ENCODE measurements around the gene CNIH1. TPM values are rescaled to one million over a fixed set of nuclear protein-coding genes. Genes with fewer than 3 reads are reported as not detected.

CNIH1 gene
- total RNA-seq (ENCODE audit: low replicate concordance), result 192 and 205 TPM in 2 replicates

DNA sequence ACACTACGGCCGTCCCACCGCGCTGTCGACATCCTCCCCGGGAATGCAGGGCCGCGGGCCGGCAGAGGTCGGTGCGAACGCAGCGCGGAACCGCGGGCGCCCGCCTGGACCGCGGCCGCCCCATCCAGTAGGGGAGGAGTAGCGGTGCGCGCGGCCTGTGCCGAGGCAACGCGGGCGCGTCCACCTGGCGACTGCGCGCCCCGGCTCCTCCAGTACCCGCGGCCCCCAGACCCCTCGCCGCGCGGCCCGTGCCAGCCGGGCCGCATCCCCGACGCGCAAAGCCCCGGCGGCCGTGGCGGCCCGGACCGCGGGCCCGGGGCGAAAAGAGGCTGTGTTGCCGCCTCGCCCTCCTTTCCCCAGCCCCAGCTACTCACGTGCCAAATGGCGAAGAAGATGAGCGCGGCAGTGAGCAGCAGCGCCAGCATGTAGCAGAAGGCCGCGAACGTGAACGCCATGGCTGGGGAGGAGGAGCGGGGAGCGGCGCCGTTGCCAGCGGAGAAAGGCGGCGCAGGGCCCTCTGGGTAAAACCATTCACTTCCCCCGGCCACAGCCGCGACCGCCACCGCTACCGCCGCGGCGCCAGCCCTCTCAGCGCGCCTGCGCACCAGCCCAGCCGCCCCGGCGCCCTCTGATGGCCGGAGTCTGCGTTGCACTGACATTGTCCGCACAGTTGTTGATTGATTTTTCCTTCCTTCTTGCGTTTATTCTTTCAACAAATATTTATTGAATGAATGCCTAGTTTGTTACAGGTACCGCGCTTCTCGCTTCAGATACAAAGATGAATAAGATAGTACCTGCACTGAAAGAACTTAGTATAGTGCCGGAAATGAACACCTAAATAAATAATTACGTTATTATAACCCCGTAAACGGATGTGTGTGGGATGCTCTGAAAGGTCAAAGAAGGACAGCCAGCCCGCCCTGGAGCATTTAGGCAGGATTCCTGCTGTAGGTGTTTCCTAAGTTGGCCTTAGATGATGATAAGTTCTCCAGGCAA lies at the start of gene CNIH1:
Gene CNIH1 (minus strand): TSS at position 502 of the 996 bp plus-strand sequence. CDS start 47 bp downstream, at position 455.
- no peaks in the 10 kb centered on the region for H3K36me3 ChIP-seq
- no peaks in the 10 kb centered on the region for H3K9me3 Mint-ChIP-seq
- H3K4me1 Mint-ChIP-seq, result peaks cover 35% of the 10 kb centered on the region
- H3K4me3 ChIP-seq, result peak within 1 kb of the TSS; percentile 91
- peaks cover 45% of the 10 kb centered on the region for H3K79me2 ChIP-seq (ENCODE audit: low read depth)
- H3K27ac ChIP-seq, result peak within 1 kb of the TSS; percentile 97
- peak within 1 kb of the TSS; percentile 94 for H3K4me3 Mint-ChIP-seq
- H3K4me1 ChIP-seq, result peaks cover 31% of the 10 kb centered on the region
- H3K9me3 ChIP-seq (ENCODE audit: low read depth), result no peaks in the 10 kb centered on the region
- H3K27me3 ChIP-seq, result no peaks in the 10 kb centered on the region
- H2AFZ ChIP-seq (replicated peaks), result peak within 1 kb of the TSS; percentile 78
- TF ChIP-seq EZH2 (IDR thresholded peaks at IDR 0.05), result peak; percentile 36
- TF ChIP-seq, protein P1, sequence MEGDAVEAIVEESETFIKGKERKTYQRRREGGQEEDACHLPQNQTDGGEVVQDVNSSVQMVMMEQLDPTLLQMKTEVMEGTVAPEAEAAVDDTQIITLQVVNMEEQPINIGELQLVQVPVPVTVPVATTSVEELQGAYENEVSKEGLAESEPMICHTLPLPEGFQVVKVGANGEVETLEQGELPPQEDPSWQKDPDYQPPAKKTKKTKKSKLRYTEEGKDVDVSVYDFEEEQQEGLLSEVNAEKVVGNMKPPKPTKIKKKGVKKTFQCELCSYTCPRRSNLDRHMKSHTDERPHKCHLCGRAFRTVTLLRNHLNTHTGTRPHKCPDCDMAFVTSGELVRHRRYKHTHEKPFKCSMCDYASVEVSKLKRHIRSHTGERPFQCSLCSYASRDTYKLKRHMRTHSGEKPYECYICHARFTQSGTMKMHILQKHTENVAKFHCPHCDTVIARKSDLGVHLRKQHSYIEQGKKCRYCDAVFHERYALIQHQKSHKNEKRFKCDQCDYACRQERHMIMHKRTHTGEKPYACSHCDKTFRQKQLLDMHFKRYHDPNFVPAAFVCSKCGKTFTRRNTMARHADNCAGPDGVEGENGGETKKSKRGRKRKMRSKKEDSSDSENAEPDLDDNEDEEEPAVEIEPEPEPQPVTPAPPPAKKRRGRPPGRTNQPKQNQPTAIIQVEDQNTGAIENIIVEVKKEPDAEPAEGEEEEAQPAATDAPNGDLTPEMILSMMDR (IDR thresholded peaks at IDR 0.05), result peak; percentile 93
- no peak for TF ChIP-seq EZH2phosphoT487 (IDR thresholded peaks at IDR 0.05)
- peaks cover 10% of the 10 kb centered on the region for H3K36me3 Mint-ChIP-seq
- H3K27ac Mint-ChIP-seq, result peak within 1 kb of the TSS; percentile 98
- H3K4me2 ChIP-seq, result peak within 1 kb of the TSS; percentile 88
- H3K27me3 Mint-ChIP-seq (ENCODE audit: insufficient read depth, low read depth), result peaks cover 4% of the 10 kb centered on the region
- H3F3A ChIP-seq (ENCODE audit: low read depth), result peaks cover 31% of the 10 kb centered on the region
- H3K9ac ChIP-seq, result peak within 1 kb of the TSS; percentile 71
- DNase-seq (ENCODE audit: low spot score), result peak; percentile 97
- H4K20me1 ChIP-seq (ENCODE audit: low read depth), result peaks cover 4% of the 10 kb centered on the region

DNA sequence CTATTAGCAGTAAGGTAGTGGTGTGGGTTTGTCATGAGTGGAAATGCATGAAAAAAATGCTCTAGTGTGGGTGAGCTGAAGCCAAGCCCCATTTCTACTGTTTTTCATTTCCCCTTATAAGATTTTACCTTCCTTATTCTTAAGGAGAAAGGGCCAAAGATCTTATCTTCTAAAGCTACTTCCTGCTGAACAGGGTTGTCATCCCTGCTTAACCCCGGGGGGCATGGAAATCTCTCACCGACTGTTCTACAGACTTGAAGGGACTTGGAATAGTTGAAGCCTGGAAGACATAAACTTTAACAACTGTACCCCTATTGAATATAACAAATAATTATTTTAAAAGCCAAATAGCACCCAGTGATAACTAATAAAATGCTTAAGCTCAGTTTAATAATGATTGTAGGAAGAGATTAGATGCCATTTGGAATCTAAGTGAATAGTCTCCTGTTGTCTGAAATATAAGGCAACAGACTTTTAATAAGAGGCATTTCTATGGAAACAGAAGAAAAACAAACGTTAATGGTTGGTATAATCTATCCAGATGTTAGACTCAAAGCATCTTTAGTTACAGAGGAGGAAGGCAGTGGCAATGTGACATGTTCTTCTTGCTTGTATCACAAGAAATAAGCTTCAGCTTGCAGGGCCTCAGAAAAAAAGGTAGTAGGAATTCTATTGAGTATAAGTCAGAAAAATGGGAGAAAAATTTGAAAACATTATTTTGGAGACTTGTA lies 49.4 kb upstream of the CNIH1 start:
- no peaks in the 10 kb centered on the region for H3K36me3 ChIP-seq
- no peak overlapping the region for H3K27ac ChIP-seq
- H3K9me3 Mint-ChIP-seq, result peaks cover 3% of the 10 kb centered on the region
- peaks cover 30% of the 10 kb centered on the region for H3K79me2 ChIP-seq (ENCODE audit: low read depth)
- peaks cover 9% of the 10 kb centered on the region for H3K36me3 Mint-ChIP-seq
- H3K4me3 Mint-ChIP-seq, result peak overlapping the region; percentile 21
- H3K4me1 ChIP-seq, result peaks cover 14% of the 10 kb centered on the region
- H4K20me1 ChIP-seq (ENCODE audit: low read depth), result peaks cover under 1% of the 10 kb centered on the region
- DNase-seq (ENCODE audit: low spot score), result no peak
- peak overlapping the region; percentile 64 for H3K27ac Mint-ChIP-seq
- H3K4me2 ChIP-seq, result no peak overlapping the region
- peaks cover 2% of the 10 kb centered on the region for H3K27me3 Mint-ChIP-seq (ENCODE audit: insufficient read depth, low read depth)
- H2AFZ ChIP-seq (replicated peaks), result no peak overlapping the region
- H3K9me3 ChIP-seq (ENCODE audit: low read depth), result no peaks in the 10 kb centered on the region
- TF ChIP-seq EZH2phosphoT487 (IDR thresholded peaks at IDR 0.05), result no peak
- no peak for TF ChIP-seq EZH2 (IDR thresholded peaks at IDR 0.05)
- TF ChIP-seq, protein P1 (IDR thresholded peaks at IDR 0.05), result no peak
- H3F3A ChIP-seq (ENCODE audit: low read depth), result peaks cover 27% of the 10 kb centered on the region
- H3K27me3 ChIP-seq, result no peaks in the 10 kb centered on the region
- no peak overlapping the region for H3K4me3 ChIP-seq
- H3K4me1 Mint-ChIP-seq, result peaks cover 24% of the 10 kb centered on the region
- no peak overlapping the region for H3K9ac ChIP-seq

DNA sequence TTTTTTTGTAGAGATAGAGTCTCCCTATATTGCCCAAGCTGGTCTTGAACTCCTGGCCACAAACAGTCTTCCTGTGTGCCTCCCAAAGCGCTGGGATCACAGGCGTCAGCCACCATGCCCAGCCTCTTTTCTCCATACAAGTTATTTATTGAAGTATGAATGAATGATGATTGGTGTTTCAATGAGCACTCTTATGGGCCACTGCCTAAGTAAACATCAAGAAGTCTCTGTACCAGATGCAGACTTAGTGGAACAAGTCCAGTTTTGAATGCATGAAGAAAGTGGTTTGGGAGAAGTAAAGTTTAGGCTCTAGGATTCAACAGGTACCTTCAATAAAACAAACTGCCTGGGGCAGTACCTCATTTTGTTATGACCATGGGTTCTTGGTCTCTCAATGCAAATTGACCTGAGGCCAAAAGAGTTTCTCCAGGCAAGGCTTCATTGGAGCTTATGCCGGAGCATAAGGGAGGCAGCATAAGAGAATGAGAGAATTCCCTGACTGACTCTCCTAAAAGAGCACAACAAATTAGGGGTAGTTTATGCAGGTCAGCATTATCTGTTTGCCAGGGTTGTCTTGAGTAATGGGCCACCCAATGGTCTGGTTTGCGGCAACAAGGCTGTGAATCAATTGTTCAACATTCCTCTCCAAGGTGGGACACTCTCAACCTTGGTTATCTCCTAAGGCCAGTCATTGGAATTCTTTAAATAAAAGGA lies 48.7 kb upstream of the CNIH1 start:
- no peak overlapping the region for H3K9ac ChIP-seq
- H3K9me3 Mint-ChIP-seq, result peaks cover 5% of the 10 kb centered on the region

More for the DNA sequence above, 48.7 kb upstream of the CNIH1 start:
- peak overlapping the region; percentile 92 for H3K4me2 ChIP-seq
- no peak for TF ChIP-seq EZH2 (IDR thresholded peaks at IDR 0.05)
- no peak for TF ChIP-seq EZH2phosphoT487 (IDR thresholded peaks at IDR 0.05)
- TF ChIP-seq, protein P1 (IDR thresholded peaks at IDR 0.05), result no peak
- Mint-ChIP-seq H3K27me3 (ENCODE audit: insufficient read depth, low read depth) (peaks cover 2% of the 10 kb centered on the region), H3K4me3 (peak overlapping the region; percentile 88), H3K4me1 (peaks cover 27% of the 10 kb centered on the region), H3K27ac (no peak overlapping the region), H3K36me3 (peaks cover 14% of the 10 kb centered on the region)
- H4K20me1 ChIP-seq (ENCODE audit: low read depth), result peaks cover 6% of the 10 kb centered on the region
- H3K9me3 ChIP-seq (ENCODE audit: low read depth), result no peaks in the 10 kb centered on the region
- H3K4me3 ChIP-seq, result no peak overlapping the region
- peaks cover 27% of the 10 kb centered on the region for H3F3A ChIP-seq (ENCODE audit: low read depth)
- peaks cover 37% of the 10 kb centered on the region for H3K79me2 ChIP-seq (ENCODE audit: low read depth)
- no peak for DNase-seq (ENCODE audit: low spot score)
- no peaks in the 10 kb centered on the region for H3K36me3 ChIP-seq
- no peaks in the 10 kb centered on the region for H3K27me3 ChIP-seq
- no peak overlapping the region for H2AFZ ChIP-seq (replicated peaks)
- H3K27ac ChIP-seq, result no peak overlapping the region
- H3K4me1 ChIP-seq, result peaks cover 14% of the 10 kb centered on the region
